ENCODE data around the gene LRRC8D.
A peak's percentile ranks its signal among the peaks of the same experiment; 100 is the strongest.
"Not testable (repeated sequence)": the region's sequence is repeated elsewhere in the genome, so short reads cannot be mapped to it uniquely, and the experiment has no call there.

LRRC8D gene

GRCh38 chr1:89820422-89821321, at the start of gene LRRC8D:
TSS of gene LRRC8D (plus strand) at chr1:89821032. CDS start at chr1:89933069, 112,037 bp downstream.
- Mint-ChIP-seq H3K27me3 (no peaks in the 10 kb centered on the region), H3K27ac (peak within 1 kb of the TSS; percentile 83), H3K4me3 (peak within 1 kb of the TSS; percentile 84)

GRCh38 chr1:89771991-89772560, 48.8 kb upstream of the LRRC8D start:
- no peak for ATAC-seq

More at GRCh38 chr1:89820422-89821321, at the start of gene LRRC8D:
- no peaks in the 10 kb centered on the region for H3K9me3 Mint-ChIP-seq
- peak; percentile 81 for ATAC-seq
- peaks cover under 1% of the 10 kb centered on the region for H3K36me3 Mint-ChIP-seq (ENCODE audit: low read depth)
- peak; percentile 79 for DNase-seq
- H3K4me1 Mint-ChIP-seq = peaks cover 41% of the 10 kb centered on the region

GRCh38 chr1:89776104-89776503, 44.7 kb upstream of the LRRC8D start:
- H3K4me1 Mint-ChIP-seq = peaks cover 53% of the 10 kb centered on the region
- H3K27me3 Mint-ChIP-seq; H3K36me3 Mint-ChIP-seq (ENCODE audit: low read depth); ATAC-seq; DNase-seq; H3K4me3 Mint-ChIP-seq; H3K9me3 Mint-ChIP-seq: not testable (repeated sequence)
- peak overlapping the region; percentile 6 for H3K27ac Mint-ChIP-seq

More at GRCh38 chr1:89771991-89772560, 48.8 kb upstream of the LRRC8D start:
- no peaks in the 10 kb centered on the region for H3K36me3 Mint-ChIP-seq (ENCODE audit: low read depth)
- H3K27me3 Mint-ChIP-seq = no peaks in the 10 kb centered on the region
- no peaks in the 10 kb centered on the region for H3K9me3 Mint-ChIP-seq
- H3K27ac Mint-ChIP-seq = no peak overlapping the region
- no peak for DNase-seq
- peaks cover 18% of the 10 kb centered on the region for H3K4me1 Mint-ChIP-seq
- no peak overlapping the region for H3K4me3 Mint-ChIP-seq

GRCh38 chr1:89777271-89777670, 43.6 kb upstream of the LRRC8D start:
- H3K27me3 Mint-ChIP-seq; H3K4me3 Mint-ChIP-seq; ATAC-seq; H3K9me3 Mint-ChIP-seq; H3K36me3 Mint-ChIP-seq (ENCODE audit: low read depth); H3K27ac Mint-ChIP-seq; DNase-seq: not testable (repeated sequence)
- H3K4me1 Mint-ChIP-seq = peaks cover 65% of the 10 kb centered on the region

- H3K27me3 Mint-ChIP-seq = no peaks in the 10 kb centered on the region
- peak; percentile 33 for DNase-seq
Observed at GRCh38 chr1:89779151-89779940, 41.5 kb upstream of the LRRC8D start.

GRCh38 chr1:89780721-89781120, 40.1 kb upstream of the LRRC8D start:
- H3K4me3 Mint-ChIP-seq = peak overlapping the region; percentile 57
- peak; percentile 34 for DNase-seq
- H3K27ac Mint-ChIP-seq = peak overlapping the region; percentile 99
- peaks cover 4% of the 10 kb centered on the region for H3K36me3 Mint-ChIP-seq (ENCODE audit: low read depth)
- peak; percentile 66 for ATAC-seq
- peaks cover 60% of the 10 kb centered on the region for H3K4me1 Mint-ChIP-seq
- H3K27me3 Mint-ChIP-seq = no peaks in the 10 kb centered on the region
- H3K9me3 Mint-ChIP-seq = no peaks in the 10 kb centered on the region

More at GRCh38 chr1:89779151-89779940, 41.5 kb upstream of the LRRC8D start:
- H3K4me1 Mint-ChIP-seq = peaks cover 69% of the 10 kb centered on the region
- H3K9me3 Mint-ChIP-seq = no peaks in the 10 kb centered on the region
- no peak overlapping the region for H3K4me3 Mint-ChIP-seq
- H3K36me3 Mint-ChIP-seq (ENCODE audit: low read depth) = peaks cover 4% of the 10 kb centered on the region
- peak overlapping the region; percentile 99 for H3K27ac Mint-ChIP-seq
- peak; percentile 3 for ATAC-seq

- Mint-ChIP-seq H3K4me1 (peaks cover 52% of the 10 kb centered on the region), H3K27ac (peak overlapping the region; percentile 99), H3K36me3 (ENCODE audit: low read depth) (peaks cover 4% of the 10 kb centered on the region), H3K9me3 (no peaks in the 10 kb centered on the region), H3K4me3 (peak overlapping the region; percentile 72), H3K27me3 (no peaks in the 10 kb centered on the region)
- DNase-seq (peak; percentile 86), ATAC-seq (peak; percentile 80)
Observed at GRCh38 chr1:89781494-89782126, 39.2 kb upstream of the LRRC8D start.

GRCh38 chr1:89786628-89787214, 34.1 kb upstream of the LRRC8D start:
- H3K27me3 Mint-ChIP-seq = no peaks in the 10 kb centered on the region
- H3K27ac Mint-ChIP-seq = no peak overlapping the region
- H3K9me3 Mint-ChIP-seq = no peaks in the 10 kb centered on the region
- H3K4me3 Mint-ChIP-seq = no peak overlapping the region
- DNase-seq (no peak), ATAC-seq (no peak)
- H3K36me3 Mint-ChIP-seq (ENCODE audit: low read depth) = no peaks in the 10 kb centered on the region
- H3K4me1 Mint-ChIP-seq = peaks cover 10% of the 10 kb centered on the region

GRCh38 chr1:89790592-89790991, 30.2 kb upstream of the LRRC8D start:
- Mint-ChIP-seq H3K4me1 (no peaks in the 10 kb centered on the region), H3K36me3 (ENCODE audit: low read depth) (no peaks in the 10 kb centered on the region), H3K27ac (no peak overlapping the region), H3K27me3 (no peaks in the 10 kb centered on the region), H3K4me3 (no peak overlapping the region), H3K9me3 (no peaks in the 10 kb centered on the region)
- DNase-seq = no peak
- no peak for ATAC-seq

- H3K36me3 Mint-ChIP-seq (ENCODE audit: low read depth) = no peaks in the 10 kb centered on the region
- H3K27ac Mint-ChIP-seq = no peak overlapping the region
- no peaks in the 10 kb centered on the region for H3K27me3 Mint-ChIP-seq
- no peaks in the 10 kb centered on the region for H3K4me1 Mint-ChIP-seq
- no peaks in the 10 kb centered on the region for H3K9me3 Mint-ChIP-seq
- DNase-seq (no peak), ATAC-seq (no peak)
- H3K4me3 Mint-ChIP-seq = no peak overlapping the region
Observed at GRCh38 chr1:89791064-89791726, 29.6 kb upstream of the LRRC8D start.

- Mint-ChIP-seq H3K4me1 (peaks cover 8% of the 10 kb centered on the region), H3K4me3 (no peak overlapping the region), H3K27me3 (no peaks in the 10 kb centered on the region), H3K9me3 (no peaks in the 10 kb centered on the region), H3K27ac (no peak overlapping the region), H3K36me3 (ENCODE audit: low read depth) (no peaks in the 10 kb centered on the region)
- no peak for DNase-seq
- ATAC-seq = no peak
Observed at GRCh38 chr1:89794406-89794805, 26.4 kb upstream of the LRRC8D start.

GRCh38 chr1:89795571-89795970, 25.3 kb upstream of the LRRC8D start:
- H3K4me3 Mint-ChIP-seq; H3K27me3 Mint-ChIP-seq; H3K9me3 Mint-ChIP-seq; H3K27ac Mint-ChIP-seq; DNase-seq; H3K36me3 Mint-ChIP-seq (ENCODE audit: low read depth); ATAC-seq: not testable (repeated sequence)
- H3K4me1 Mint-ChIP-seq = peaks cover 19% of the 10 kb centered on the region

GRCh38 chr1:89797876-89798275, 23.0 kb upstream of the LRRC8D start:
- not testable (repeated sequence) for H3K27ac Mint-ChIP-seq; H3K4me3 Mint-ChIP-seq; H3K36me3 Mint-ChIP-seq (ENCODE audit: low read depth); DNase-seq; ATAC-seq; H3K27me3 Mint-ChIP-seq; H3K9me3 Mint-ChIP-seq
- H3K4me1 Mint-ChIP-seq = peaks cover 20% of the 10 kb centered on the region
